ENCODE results near the gene PSMC5.

The PSMC5 gene

GRCh38 chr17:63804328-63804727, 22.9 kb upstream of the PSMC5 start:
- Histone ChIP-seq H3K4me3 (ENCODE audit: low read length) (no peak overlapping the region), H3K36me3 (ENCODE audit: control insufficient read depth, insufficient read depth, low read length) (peaks cover 17% of the 10 kb centered on the region), H3K4me1 (ENCODE audit: control insufficient read depth, insufficient read depth, low read length) (no peaks in the 10 kb centered on the region), H3K27ac (ENCODE audit: low read depth, low read length) (no peak overlapping the region), H3K27me3 (ENCODE audit: control insufficient read depth, insufficient read depth, low read length) (no peaks in the 10 kb centered on the region), H3K9ac (ENCODE audit: low read length) (no peak overlapping the region)

GRCh38 chr17:63805591-63805990, 21.6 kb upstream of the PSMC5 start:
- no peaks in the 10 kb centered on the region for H3K4me1 ChIP-seq (ENCODE audit: control insufficient read depth, insufficient read depth, low read length)
- H3K27me3 ChIP-seq (ENCODE audit: control insufficient read depth, insufficient read depth, low read length) = no peaks in the 10 kb centered on the region
- H3K4me3 ChIP-seq (ENCODE audit: low read length) = no peak overlapping the region
- H3K9ac ChIP-seq (ENCODE audit: low read length) = no peak overlapping the region
- H3K36me3 ChIP-seq (ENCODE audit: control insufficient read depth, insufficient read depth, low read length) = peaks cover 15% of the 10 kb centered on the region
- no peak overlapping the region for H3K27ac ChIP-seq (ENCODE audit: low read depth, low read length)

DNA sequence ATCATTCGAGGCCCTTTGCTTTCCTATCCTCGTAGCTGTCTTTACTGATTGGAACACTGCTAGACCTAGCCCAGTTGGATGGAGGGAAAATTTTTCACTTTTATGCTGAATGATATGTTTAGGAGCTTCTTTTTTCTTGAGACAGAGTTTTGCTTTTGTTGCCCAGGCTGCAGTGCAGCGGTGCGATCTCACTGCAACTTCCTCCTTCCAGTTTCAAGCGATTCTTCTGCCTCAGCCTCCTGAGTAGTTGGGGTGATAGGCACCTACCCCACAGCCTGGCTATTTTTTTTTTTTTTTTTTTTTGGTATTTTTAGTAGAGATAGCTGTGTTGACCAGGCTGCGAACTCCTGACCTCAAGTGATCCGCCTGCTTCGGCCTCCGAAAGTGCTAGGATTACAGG, 17.3 kb upstream of the PSMC5 start:
- Histone ChIP-seq H3K36me3 (ENCODE audit: control insufficient read depth, insufficient read depth, low read length) (peaks cover 37% of the 10 kb centered on the region), H3K27me3 (ENCODE audit: control insufficient read depth, insufficient read depth, low read length) (no peaks in the 10 kb centered on the region), H3K27ac (ENCODE audit: low read depth, low read length) (no peak overlapping the region), H3K4me1 (ENCODE audit: control insufficient read depth, insufficient read depth, low read length) (no peaks in the 10 kb centered on the region), H3K4me3 (ENCODE audit: low read length) (no peak overlapping the region), H3K9ac (ENCODE audit: low read length) (no peak overlapping the region)

DNA sequence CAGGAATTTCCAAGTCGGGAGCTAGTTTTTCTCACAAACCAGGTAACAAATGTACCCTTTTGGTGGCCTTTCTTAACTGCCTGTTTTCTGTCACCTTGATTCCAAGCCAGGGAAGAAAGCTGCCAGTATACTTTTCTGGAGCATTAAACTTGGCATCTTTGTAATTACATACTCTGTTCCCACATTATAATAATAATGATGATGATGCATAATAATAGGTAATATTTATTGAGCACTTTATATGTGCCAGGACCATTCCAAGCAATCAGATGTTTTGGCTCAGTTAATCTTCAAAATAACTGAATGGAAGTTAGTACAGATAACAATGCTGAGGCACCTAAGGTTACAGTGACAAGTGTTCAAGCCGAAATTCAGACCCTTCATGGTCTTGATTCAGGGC, 11.1 kb upstream of the PSMC5 start:
- Histone ChIP-seq H3K4me1 (ENCODE audit: control insufficient read depth, insufficient read depth, low read length) (no peaks in the 10 kb centered on the region), H3K27ac (ENCODE audit: low read depth, low read length) (no peak overlapping the region), H3K36me3 (ENCODE audit: control insufficient read depth, insufficient read depth, low read length) (peaks cover 71% of the 10 kb centered on the region), H3K9ac (ENCODE audit: low read length) (no peak overlapping the region), H3K27me3 (ENCODE audit: control insufficient read depth, insufficient read depth, low read length) (no peaks in the 10 kb centered on the region), H3K4me3 (ENCODE audit: low read length) (no peak overlapping the region)

DNA sequence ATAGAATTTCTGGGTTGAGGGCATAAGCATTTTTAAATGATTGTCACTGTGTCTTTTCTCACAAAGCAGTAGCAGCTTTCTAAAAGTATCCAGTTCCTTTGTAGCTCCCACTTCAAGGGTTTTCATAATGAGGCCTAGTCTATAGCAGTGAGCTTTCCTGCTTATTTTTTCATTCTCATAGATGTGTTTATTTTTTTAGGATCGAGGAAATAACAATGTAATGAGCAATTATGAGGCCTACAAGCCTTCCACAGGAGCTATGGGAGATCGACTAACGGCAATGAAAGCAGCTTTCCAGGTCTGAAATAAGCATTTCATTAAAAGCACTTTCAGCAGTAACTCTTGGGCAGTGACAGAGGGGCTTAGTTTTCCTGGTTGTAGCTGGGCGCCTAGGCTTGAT, 10.6 kb upstream of the PSMC5 start:
- Histone ChIP-seq H3K9ac (ENCODE audit: low read length) (no peak overlapping the region), H3K4me3 (ENCODE audit: low read length) (no peak overlapping the region), H3K27me3 (ENCODE audit: control insufficient read depth, insufficient read depth, low read length) (no peaks in the 10 kb centered on the region), H3K4me1 (ENCODE audit: control insufficient read depth, insufficient read depth, low read length) (no peaks in the 10 kb centered on the region), H3K36me3 (ENCODE audit: control insufficient read depth, insufficient read depth, low read length) (peaks cover 73% of the 10 kb centered on the region), H3K27ac (ENCODE audit: low read depth, low read length) (no peak overlapping the region)

GRCh38 chr17:63817736-63818385, 9.4 kb upstream of the PSMC5 start:
- H3K4me3 ChIP-seq (ENCODE audit: low read length) = no peak overlapping the region
- peaks cover 75% of the 10 kb centered on the region for H3K36me3 ChIP-seq (ENCODE audit: control insufficient read depth, insufficient read depth, low read length)
- no peak overlapping the region for H3K27ac ChIP-seq (ENCODE audit: low read depth, low read length)
- no peak overlapping the region for H3K9ac ChIP-seq (ENCODE audit: low read length)
- no peaks in the 10 kb centered on the region for H3K27me3 ChIP-seq (ENCODE audit: control insufficient read depth, insufficient read depth, low read length)
- no peaks in the 10 kb centered on the region for H3K4me1 ChIP-seq (ENCODE audit: control insufficient read depth, insufficient read depth, low read length)

DNA sequence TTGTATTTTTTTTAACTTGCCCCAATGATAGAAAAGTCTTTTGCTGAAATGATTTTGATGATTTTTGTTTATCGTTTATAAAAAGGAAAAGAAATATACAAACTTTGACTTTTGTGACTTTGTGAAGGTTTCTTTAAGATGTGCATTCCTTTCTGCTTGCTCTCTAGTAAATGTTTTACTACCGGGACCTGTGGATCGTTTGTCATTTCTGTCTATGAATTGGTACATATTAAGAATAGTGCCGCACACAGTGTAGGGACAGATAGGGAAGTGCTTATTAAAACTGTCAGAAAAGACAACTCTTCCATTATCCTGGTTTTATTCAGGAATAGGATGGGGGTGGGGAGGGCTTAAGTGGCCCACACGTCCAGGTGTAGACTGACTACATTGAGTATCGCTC, 8.1 kb upstream of the PSMC5 start:
- no peak overlapping the region for H3K9ac ChIP-seq (ENCODE audit: low read length)
- H3K4me1 ChIP-seq (ENCODE audit: control insufficient read depth, insufficient read depth, low read length) = no peaks in the 10 kb centered on the region
- no peak overlapping the region for H3K27ac ChIP-seq (ENCODE audit: low read depth, low read length)

DNA sequence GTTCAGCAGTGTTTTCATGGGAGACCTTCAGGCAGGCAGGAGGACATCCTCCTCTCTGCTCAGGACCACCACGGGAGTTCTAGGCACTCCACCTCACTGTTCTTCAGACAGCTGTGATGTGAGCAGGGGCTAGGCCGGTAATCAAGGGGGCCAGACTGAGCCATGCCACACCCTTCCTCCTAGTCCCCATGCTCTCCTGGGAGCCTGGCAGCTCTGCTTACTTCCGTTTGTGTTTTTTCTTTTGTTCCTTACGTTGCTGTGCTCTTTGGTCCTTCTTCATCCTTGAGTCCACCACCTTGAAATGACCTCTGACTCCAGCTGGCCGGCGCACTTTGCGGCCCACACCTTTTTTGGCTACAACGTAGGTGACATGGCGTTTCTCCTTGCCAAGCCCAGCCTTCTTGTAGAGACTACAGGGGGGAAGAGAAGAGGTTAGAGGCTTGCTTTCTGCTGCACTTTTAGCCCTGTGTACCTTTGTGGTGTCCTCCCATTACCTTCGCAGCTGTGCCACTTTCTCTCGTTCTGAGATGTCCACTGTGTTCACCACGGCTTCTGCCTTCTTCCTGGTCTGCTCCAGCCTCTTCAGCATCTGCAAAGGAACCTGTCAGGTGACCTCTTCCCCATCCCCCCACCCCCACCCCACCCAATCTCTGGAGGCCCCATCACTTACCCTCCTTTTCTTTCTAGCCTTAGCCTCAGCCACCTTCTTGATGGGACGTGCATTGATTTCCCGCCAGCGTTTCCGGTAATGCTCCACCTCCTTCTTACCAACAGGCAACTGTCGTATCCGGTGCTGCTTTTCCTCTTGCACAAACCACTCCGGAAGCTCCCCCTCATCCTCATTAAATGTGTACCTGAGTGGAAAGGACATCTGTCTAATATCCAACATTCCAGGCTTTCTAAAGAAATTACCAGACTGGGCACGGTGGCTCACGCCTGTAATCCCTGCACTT, 7.4 kb upstream of the PSMC5 start:
- no peak overlapping the region for H3K4me3 ChIP-seq (ENCODE audit: low read length)
- H3K4me1 ChIP-seq (ENCODE audit: control insufficient read depth, insufficient read depth, low read length) = no peaks in the 10 kb centered on the region
- H3K27ac ChIP-seq (ENCODE audit: low read depth, low read length) = no peak overlapping the region
- no peaks in the 10 kb centered on the region for H3K27me3 ChIP-seq (ENCODE audit: control insufficient read depth, insufficient read depth, low read length)
- H3K36me3 ChIP-seq (ENCODE audit: control insufficient read depth, insufficient read depth, low read length) = peaks cover 82% of the 10 kb centered on the region
- H3K9ac ChIP-seq (ENCODE audit: low read length) = no peak overlapping the region

More for the DNA sequence above, 8.1 kb upstream of the PSMC5 start:
- H3K4me3 ChIP-seq (ENCODE audit: low read length) = no peak overlapping the region
- H3K27me3 ChIP-seq (ENCODE audit: control insufficient read depth, insufficient read depth, low read length) = no peaks in the 10 kb centered on the region
- peaks cover 76% of the 10 kb centered on the region for H3K36me3 ChIP-seq (ENCODE audit: control insufficient read depth, insufficient read depth, low read length)

DNA sequence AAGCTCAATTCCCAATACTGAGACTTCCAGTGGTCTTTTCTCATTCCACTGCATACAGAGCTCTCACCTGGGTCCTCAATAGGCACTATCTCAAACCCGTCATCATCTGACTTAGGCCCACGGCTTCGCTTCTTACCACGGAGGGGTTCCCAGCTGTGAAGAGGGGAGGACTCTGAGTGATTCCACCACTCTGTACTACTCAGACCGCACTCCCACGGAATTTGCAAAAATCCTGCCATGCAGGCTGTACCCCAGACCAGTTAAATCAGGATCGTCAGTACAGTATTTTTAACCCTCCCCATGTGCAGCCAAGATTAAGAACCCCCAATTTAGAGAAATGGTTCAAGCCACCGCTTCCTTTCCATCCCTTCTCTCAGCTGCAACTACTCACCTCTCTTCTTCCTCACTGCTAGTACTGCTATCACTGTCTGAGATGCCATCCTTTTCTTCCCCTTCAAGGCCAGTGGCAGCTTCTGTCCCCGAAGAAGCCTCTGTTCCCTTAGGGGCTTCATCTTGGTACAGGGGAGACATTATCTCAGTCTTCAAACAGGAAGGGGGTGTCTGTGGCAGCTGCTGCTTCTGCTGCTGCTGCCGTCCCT, 6.2 kb upstream of the PSMC5 start:
- no peaks in the 10 kb centered on the region for H3K27me3 ChIP-seq (ENCODE audit: control insufficient read depth, insufficient read depth, low read length)
- no peak overlapping the region for H3K4me3 ChIP-seq (ENCODE audit: low read length)
- no peak overlapping the region for H3K9ac ChIP-seq (ENCODE audit: low read length)
- peaks cover 77% of the 10 kb centered on the region for H3K36me3 ChIP-seq (ENCODE audit: control insufficient read depth, insufficient read depth, low read length)
- peaks cover 3% of the 10 kb centered on the region for H3K4me1 ChIP-seq (ENCODE audit: control insufficient read depth, insufficient read depth, low read length)
- H3K27ac ChIP-seq (ENCODE audit: low read depth, low read length) = no peak overlapping the region

DNA sequence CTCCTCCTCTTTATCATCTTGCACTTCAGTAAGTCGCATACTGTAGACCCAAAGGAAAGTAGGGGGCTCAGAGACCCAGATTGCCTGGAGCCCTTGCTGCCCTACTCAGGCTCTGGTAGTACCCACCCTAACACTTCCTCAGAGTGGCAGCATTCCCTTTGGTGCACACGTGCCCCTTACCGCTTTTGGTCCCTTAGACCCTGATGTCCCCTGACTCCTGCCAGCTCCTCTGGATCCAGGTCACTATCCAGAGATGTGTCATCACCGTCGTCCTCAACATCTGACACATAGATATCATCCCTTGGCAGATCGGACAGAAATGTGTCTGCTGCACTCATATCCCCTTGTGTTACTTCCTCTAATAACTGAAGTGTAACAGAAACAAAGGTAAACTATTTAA, 5.4 kb upstream of the PSMC5 start:
- H3K4me3 ChIP-seq (ENCODE audit: low read length) = no peak overlapping the region
- H3K27me3 ChIP-seq (ENCODE audit: control insufficient read depth, insufficient read depth, low read length) = no peaks in the 10 kb centered on the region
- H3K9ac ChIP-seq (ENCODE audit: low read length) = no peak overlapping the region
- peaks cover 69% of the 10 kb centered on the region for H3K36me3 ChIP-seq (ENCODE audit: control insufficient read depth, insufficient read depth, low read length)
- H3K4me1 ChIP-seq (ENCODE audit: control insufficient read depth, insufficient read depth, low read length) = peaks cover 7% of the 10 kb centered on the region
- H3K27ac ChIP-seq (ENCODE audit: low read depth, low read length) = no peak overlapping the region

DNA sequence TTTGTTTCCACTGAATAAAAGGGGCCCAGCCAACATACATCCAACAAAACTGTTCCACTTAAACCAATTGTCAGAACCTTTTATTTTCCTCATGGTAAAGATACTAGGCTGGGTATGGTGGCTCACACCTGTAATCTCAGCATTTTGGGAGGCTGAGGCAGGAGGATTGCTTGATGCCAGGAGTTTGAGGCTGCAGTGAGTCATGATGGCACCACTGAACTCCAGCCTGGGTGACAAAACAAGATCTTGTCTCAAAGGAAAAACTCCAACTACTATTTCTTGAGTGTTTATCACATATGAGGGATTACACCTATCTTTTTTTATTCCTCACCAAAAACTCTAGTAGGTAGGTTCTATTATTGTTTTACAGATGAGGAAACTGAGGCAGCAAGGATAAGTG, 4.7 kb upstream of the PSMC5 start:
- Histone ChIP-seq H3K4me3 (ENCODE audit: low read length) (no peak overlapping the region), H3K9ac (ENCODE audit: low read length) (no peak overlapping the region), H3K36me3 (ENCODE audit: control insufficient read depth, insufficient read depth, low read length) (peaks cover 62% of the 10 kb centered on the region), H3K27ac (ENCODE audit: low read depth, low read length) (no peak overlapping the region), H3K27me3 (ENCODE audit: control insufficient read depth, insufficient read depth, low read length) (no peaks in the 10 kb centered on the region), H3K4me1 (ENCODE audit: control insufficient read depth, insufficient read depth, low read length) (peaks cover 7% of the 10 kb centered on the region)

- peaks cover 49% of the 10 kb centered on the region for H3K36me3 ChIP-seq (ENCODE audit: control insufficient read depth, insufficient read depth, low read length)
Measured at GRCh38 chr17:63823659-63824331, 3.4 kb upstream of the PSMC5 start.

More at GRCh38 chr17:63823659-63824331, 3.4 kb upstream of the PSMC5 start:
- Histone ChIP-seq H3K4me3 (ENCODE audit: low read length) (no peak overlapping the region), H3K4me1 (ENCODE audit: control insufficient read depth, insufficient read depth, low read length) (peaks cover 16% of the 10 kb centered on the region), H3K9ac (ENCODE audit: low read length) (no peak overlapping the region), H3K27me3 (ENCODE audit: control insufficient read depth, insufficient read depth, low read length) (no peaks in the 10 kb centered on the region), H3K27ac (ENCODE audit: low read depth, low read length) (no peak overlapping the region)

Measured in rectal smooth muscle tissue (tissue), 1 donor.